Erythroblast (primary cell): Measurements from ENCODE around the gene CTNNA2.
"Not testable (repeated sequence)": the region's sequence is repeated elsewhere in the genome, so short reads cannot be mapped to it uniquely, and the experiment has no call there.

Source experiments
- DNase-seq, 2 experiments: peaks; one replicate each; lab custom pipeline; 2025; lab: John Stamatoyannopoulos, UW
- GATA1 ChIP-seq: IDR thresholded peaks from 2 replicates; pipeline ENCODE4 v1.6.1; 2011; ENCODE audit warnings: low read depth, mild to moderate bottlenecking, control low read depth, low read length, moderate library complexity
- POLR2A ChIP-seq: IDR thresholded peaks from 2 replicates; pipeline ENCODE4 v1.6.1; 2011; ENCODE audit warnings: mild to moderate bottlenecking, low read length

CTNNA2 gene

GRCh38 chr2:80186262-80186661, 673.4 kb downstream of the CTNNA2 start:
- no peak for TF ChIP-seq GATA1
- no peak for TF ChIP-seq POLR2A
- no peak for DNase-seq

- TF ChIP-seq POLR2A (no peak), GATA1 (no peak)
- DNase-seq: no peak
These were observed 674.3 kb downstream of the CTNNA2 start for GRCh38 chr2:80187156-80187555.

GRCh38 chr2:80190166-80190565, 677.3 kb downstream of the CTNNA2 start:
- TF ChIP-seq GATA1: no peak
- TF ChIP-seq POLR2A: no peak
- no peak for DNase-seq

GRCh38 chr2:80193566-80193965, 680.7 kb downstream of the CTNNA2 start:
- DNase-seq: no peak
- TF ChIP-seq GATA1: no peak
- no peak for TF ChIP-seq POLR2A

GRCh38 chr2:80195034-80195433, 682.2 kb downstream of the CTNNA2 start:
- TF ChIP-seq POLR2A (no peak), GATA1 (no peak)
- no peak for DNase-seq

GRCh38 chr2:80198042-80198441, 685.2 kb downstream of the CTNNA2 start:
- no peak for TF ChIP-seq POLR2A
- TF ChIP-seq GATA1: no peak
- DNase-seq: no peak

GRCh38 chr2:80199504-80199903, 686.7 kb downstream of the CTNNA2 start:
- TF ChIP-seq POLR2A (no peak), GATA1 (no peak)
- DNase-seq: no peak

GRCh38 chr2:80203929-80204328, 691.1 kb downstream of the CTNNA2 start:
- not testable (repeated sequence) for DNase-seq

GRCh38 chr2:80205498-80205897, 692.6 kb downstream of the CTNNA2 start:
- DNase-seq: no peak
- no peak for TF ChIP-seq GATA1
- no peak for TF ChIP-seq POLR2A

- TF ChIP-seq GATA1: no peak
- TF ChIP-seq POLR2A: no peak
- DNase-seq: no peak
These were observed 696.6 kb downstream of the CTNNA2 start for GRCh38 chr2:80209458-80209857.

GRCh38 chr2:80217446-80217845, 704.6 kb downstream of the CTNNA2 start:
- no peak for DNase-seq
- no peak for TF ChIP-seq POLR2A
- TF ChIP-seq GATA1: no peak

- DNase-seq: no peak
- TF ChIP-seq GATA1 (no peak), POLR2A (no peak)
These were observed 709.8 kb downstream of the CTNNA2 start for GRCh38 chr2:80222644-80223043.

GRCh38 chr2:80231421-80231820, 718.6 kb downstream of the CTNNA2 start:
- DNase-seq: no peak
- TF ChIP-seq POLR2A: no peak
- TF ChIP-seq GATA1: no peak

GRCh38 chr2:80233333-80233732, 720.5 kb downstream of the CTNNA2 start:
- TF ChIP-seq GATA1 (no peak), POLR2A (no peak)
- DNase-seq: no peak

- TF ChIP-seq GATA1 (no peak), POLR2A (no peak)
- DNase-seq: peak in 1 of 2 experiments; percentile 45
These were observed 726.0 kb downstream of the CTNNA2 start for GRCh38 chr2:80238692-80239469.

GRCh38 chr2:80242355-80242910, 729.6 kb downstream of the CTNNA2 start:
- DNase-seq: no peak
- no peak for TF ChIP-seq POLR2A
- TF ChIP-seq GATA1: no peak
